Endometrial microvascular endothelial cells (primary cell): ENCODE measurements around the gene DGCR2. TPM values are rescaled to one million over a fixed set of nuclear protein-coding genes. Genes with fewer than 3 reads are reported as not detected.
"Not testable (repeated sequence)": the region's sequence is repeated elsewhere in the genome, so short reads cannot be mapped to it uniquely, and the experiment has no call there.

Experiments
- in situ Hi-C: cut with HindIII; loops from 2 replicates; pipeline ENCODE4 v1.10.0; 2017; ENCODE audit warnings: low sequenced_read_pairs, low pct_unique_long_range_greater_than_20kb; ENCODE audit errors: inconsistent ontology term
- total RNA-seq: library from RNA; depleted of rRNA; stranded (reverse); fragments of >200 nt; gene quantifications from one replicate; pipeline ENCODE4 v1.2.3, GENCODE V29; 2015; ENCODE audit errors: inconsistent ontology term

Gene DGCR2
- total RNA-seq, 1 donor from 2014 or later = 40.7 TPM

GRCh38 chr22:19027371-19028059 is 94.7 kb downstream of the DGCR2 start:
- in situ Hi-C loops = not testable (repeated sequence)

GRCh38 chr22:19026080-19026479 is 96.1 kb downstream of the DGCR2 start:
- in situ Hi-C loops = not testable (repeated sequence)

- in situ Hi-C loops = not testable (repeated sequence)
Measured at GRCh38 chr22:19024956-19025489, 97.2 kb downstream of the DGCR2 start.

DNA sequence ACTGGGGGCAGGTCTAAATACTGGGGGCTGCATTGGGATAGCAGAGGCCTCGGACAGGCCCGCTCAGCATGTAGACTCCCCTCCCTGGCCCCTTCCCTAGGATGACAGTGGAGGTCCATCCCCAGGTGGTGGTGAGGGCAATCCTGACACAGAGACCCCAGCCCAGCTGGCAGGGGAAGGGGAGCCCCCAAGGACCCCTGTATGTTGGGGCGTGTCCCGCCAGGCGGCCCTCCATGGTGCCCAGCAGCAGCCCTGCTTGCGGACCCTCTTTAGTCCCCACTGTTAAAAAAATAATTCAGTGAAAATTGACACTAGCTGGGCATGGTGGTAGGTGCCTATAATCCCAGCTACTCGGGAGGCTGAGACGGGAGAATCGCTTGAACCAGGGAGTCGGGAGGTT is 98.3 kb downstream of the DGCR2 start:
- in situ Hi-C loops = not testable (repeated sequence)

GRCh38 chr22:19022755-19023154 is 99.5 kb downstream of the DGCR2 start:
- in situ Hi-C loops = no loop called here

DNA sequence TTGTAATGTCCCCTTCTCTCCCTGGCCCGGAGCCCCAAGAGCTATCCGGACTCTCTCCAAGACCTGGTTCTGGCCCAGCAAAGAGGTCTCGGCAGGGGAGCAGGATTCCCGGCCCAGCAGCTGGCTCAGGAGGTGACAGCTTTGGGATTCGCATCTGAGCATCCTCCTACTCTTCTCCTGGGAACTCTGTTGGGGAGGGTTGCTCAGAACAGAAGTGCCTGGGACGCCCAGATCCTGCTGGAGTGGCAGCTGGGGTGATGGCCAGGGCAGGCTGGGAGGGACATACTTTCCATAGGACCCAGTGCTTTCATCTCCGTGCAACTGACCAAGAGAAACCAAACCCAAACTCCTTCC is 102.6 kb downstream of the DGCR2 start:
- in situ Hi-C loops = no loop called here

DNA sequence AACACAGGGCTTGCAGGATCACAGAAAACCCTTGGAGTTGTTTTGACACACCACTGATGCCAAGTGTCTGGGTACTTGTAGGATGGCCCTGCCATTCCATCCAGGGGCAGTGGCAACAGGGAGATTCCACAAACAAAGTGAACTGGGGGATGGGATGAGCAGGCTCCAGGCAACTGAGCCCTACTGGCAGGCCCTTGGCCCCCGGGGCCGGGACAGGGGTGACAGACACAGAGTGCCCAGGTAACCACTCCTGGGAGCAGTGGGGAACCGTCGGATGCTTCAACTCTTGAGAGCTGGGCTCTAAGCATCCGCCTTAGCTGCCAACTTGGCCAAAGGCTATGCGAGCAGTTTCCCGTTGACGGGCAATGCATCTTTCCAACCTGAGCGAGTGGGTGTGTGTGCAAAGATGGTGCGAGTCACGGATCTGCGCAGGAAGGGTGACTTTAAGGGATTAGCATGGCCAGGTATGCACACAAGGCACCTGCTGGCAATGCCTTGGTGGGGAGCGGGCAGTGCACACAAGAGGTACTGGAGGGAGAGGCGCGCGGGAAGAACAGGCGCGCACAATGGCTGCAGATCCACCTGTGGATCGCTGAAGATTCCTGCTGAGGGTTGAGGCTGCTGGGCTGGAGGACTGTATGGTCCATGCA is 103.1 kb downstream of the DGCR2 start:
- in situ Hi-C loops = no loop called here

DNA sequence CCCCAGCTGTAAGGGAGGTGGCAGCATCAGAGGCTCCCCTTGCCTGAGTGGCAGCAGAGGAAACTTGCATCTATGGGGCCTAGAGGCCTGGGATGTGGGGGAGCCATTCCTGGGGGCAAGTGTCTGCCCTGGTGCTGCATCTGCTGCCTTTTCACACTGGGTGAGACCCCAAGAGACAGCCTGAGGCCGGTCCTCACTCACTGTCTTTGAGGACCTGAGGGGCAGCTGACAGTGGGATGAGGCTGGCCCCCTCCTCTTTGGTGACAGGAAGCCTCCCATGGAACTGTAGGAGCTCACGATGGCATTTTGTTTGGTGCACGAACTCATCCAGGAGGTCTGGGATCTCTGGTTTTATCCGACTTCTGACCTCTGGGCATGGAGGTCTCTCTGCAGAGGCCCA is 104.0 kb downstream of the DGCR2 start:
- in situ Hi-C loops = no loop called here

GRCh38 chr22:19016081-19016766 is 106.0 kb downstream of the DGCR2 start:
- in situ Hi-C loops = no loop called here

GRCh38 chr22:19014886-19015285 is 107.3 kb downstream of the DGCR2 start:
- in situ Hi-C loops = no loop called here

DNA sequence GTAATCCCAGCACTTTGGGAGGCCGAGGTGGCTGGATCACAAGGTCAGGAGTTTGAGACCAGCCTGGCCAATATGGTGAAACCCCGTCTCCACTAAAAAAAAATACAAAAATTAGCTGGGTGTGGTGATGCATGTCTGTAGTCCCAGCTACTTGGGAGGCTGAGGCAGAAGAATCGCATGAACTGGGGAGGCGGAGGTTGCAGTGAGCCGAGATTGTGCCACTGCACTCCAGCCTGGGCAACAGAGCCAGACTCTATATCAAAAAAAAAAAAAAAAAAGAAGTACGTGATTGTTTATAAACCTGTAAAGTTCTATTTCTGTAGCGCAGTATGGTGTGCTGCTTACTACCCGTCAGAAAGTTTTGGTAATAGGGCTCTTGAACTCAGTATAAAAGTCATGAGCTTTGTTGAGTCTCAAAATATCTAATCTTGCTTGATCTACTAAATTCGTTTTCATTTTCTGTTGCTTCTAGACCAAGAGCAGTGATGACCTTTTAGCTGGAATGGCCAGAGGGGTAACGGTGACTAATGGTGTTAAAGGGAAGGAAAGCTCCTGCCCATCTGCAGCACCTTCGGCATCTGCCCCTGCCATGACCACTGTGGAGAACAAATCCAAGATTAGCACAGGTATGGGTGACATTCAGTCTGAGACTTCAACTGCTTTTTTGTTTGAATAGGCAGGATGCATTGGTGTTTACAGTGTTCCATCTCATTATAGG is 108.2 kb downstream of the DGCR2 start:
- in situ Hi-C loops = not testable (repeated sequence)

GRCh38 chr22:19013411-19013810 is 108.8 kb downstream of the DGCR2 start:
- in situ Hi-C loops = not testable (repeated sequence)

DNA sequence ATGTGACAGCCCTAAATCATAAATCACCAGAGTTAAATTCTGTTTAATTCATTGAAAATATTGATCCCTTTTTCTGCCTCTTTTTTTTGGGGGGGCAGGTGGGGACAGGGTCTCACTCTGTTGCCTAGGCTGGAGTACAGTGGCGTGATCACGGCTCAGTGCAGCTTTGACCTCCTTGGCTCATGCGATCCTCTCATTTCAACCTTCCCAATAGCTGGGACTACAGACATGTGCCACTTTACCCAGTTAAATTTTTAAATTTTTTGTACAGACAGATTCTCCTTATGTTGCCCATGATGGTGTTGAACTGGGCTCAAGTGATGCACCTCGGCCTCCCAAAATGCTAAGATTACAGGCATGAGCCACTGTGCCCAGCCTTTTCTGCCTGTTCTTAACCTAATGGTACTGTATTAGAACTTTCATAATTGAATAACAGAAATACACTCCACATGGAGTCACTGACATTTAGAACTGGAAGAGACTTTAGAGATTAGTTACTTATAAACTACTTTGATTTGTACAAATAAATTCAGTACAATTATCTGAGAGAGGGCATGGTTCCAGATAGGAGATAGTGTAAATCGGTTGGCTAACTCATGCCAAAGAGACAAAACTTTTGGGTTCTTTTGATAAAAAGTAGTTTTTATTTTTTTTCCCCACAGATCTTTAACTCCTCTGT is 109.8 kb downstream of the DGCR2 start:
- in situ Hi-C loops = no loop called here

DNA sequence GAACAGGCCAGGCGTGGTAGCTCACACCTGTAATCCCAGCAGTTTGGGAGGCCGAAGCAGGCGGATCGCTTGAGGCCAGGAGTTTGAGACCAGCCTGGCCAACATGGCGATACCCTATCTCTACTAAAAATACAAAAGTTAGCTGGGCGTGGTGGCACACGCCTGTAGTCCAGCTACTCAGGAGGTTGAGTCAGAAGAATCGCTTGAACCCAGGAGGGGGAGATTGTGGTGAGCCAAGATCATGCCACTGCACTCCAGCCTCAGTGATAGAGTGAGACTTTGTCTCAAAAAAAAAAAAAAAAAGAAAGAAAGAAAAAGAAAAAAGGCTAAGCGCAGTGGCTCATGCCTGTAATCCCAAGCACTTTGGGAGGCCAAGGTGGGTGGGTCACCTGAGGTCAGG is 110.6 kb downstream of the DGCR2 start:
- in situ Hi-C loops = not testable (repeated sequence)

DNA sequence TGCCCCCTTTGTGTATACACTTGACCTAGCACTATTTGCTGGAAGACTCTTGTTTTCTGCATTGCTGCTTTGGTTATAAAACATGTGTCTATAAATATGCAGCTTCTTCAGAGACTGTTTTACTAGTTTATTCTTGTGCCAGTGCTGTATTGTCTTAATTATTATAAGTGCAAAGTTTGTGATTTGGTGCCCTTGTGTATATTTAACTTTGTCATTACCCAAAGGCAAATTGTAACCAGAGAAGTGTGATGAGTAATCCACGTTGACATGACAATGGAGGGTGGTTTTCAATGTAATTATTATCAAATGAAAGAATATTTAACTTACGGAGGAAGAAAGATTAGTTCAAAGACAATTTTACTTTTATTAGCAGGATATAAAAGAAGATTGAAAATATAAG is 111.1 kb downstream of the DGCR2 start:
- in situ Hi-C loops = no loop called here

- in situ Hi-C loops = no loop called here
Measured at GRCh38 chr22:19005905-19006304, 116.3 kb downstream of the DGCR2 start.

DNA sequence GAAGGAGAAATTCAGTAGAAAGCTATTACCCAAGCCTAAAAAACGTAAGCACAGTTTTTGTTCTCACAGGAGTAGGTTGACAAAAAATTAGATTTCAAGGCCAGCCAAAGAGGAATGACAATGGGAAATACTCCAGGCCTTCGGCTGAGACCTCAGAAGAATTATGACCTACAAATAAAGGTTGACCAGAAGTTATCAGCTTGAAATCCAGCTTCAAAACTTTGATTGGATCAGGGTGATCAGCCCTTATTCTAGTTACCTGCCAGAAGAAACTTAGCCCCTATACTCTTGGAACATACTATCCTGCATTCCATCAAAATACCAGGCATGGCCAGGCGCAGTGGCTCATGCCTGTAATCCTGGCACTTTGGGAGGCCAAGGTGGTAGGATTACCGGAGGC is 117.7 kb downstream of the DGCR2 start:
- in situ Hi-C loops = no loop called here

GRCh38 chr22:19003508-19003907 is 118.7 kb downstream of the DGCR2 start:
- in situ Hi-C loops = no loop called here

DNA sequence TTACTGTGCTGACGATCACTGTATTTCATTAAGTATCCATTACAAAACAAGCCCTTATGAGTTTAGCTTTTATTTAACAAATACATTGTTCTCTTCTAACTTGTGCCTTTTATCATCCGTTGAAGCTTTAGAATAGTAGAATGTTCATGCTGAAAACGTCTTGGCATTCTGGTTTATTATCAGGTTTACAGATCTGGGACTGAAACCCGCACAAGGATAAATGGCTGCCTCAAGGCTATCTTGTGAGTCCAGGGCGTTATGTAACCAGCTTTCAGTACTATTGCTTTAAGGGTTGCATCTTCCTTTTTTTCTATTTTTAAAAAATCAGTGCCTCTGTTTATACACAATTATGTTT is 119.6 kb downstream of the DGCR2 start:
- in situ Hi-C loops = no loop called here
